ENCODE measurements around the gene PTPRO. TPM values are rescaled to one million over a fixed set of nuclear protein-coding genes. Genes with fewer than 3 reads are reported as not detected.

Gene PTPRO
- total and polyA plus RNA-seq, 4 donors, result 2.6 to 11.7 (median 3.4) TPM

GRCh38 chr12:15581006-15581405 lies 258.7 kb downstream of the PTPRO start:
- Histone ChIP-seq H3K9me3 (ENCODE audit: control insufficient read depth in 4 of 4, insufficient read depth in 3 of 4, low read length in 3 of 4) (no peaks in the 10 kb centered on the region), H3K4me1 (ENCODE audit: control insufficient read depth in 5 of 5, insufficient read depth in 5 of 5, low read length in 5 of 5) (peaks cover 0 to 7% (median 0%) of the 10 kb centered on the region in 5 donors), H3K9ac (ENCODE audit: insufficient read depth in 1 of 2, low read length in 2 of 2) (no peak overlapping the region), H3K36me3 (ENCODE audit: control insufficient read depth in 4 of 4, insufficient read depth in 4 of 4, low read length in 4 of 4) (no peaks in the 10 kb centered on the region), H3K27me3 (ENCODE audit: control insufficient read depth in 3 of 3, insufficient read depth in 3 of 3, low read length in 2 of 3) (peaks cover 0 to 3% (median 0%) of the 10 kb centered on the region in 3 donors), H3K27ac (ENCODE audit: low read depth in 1 of 2, low read length in 1 of 2) (no peak overlapping the region), H3K4me3 (no peak overlapping the region)
- ATAC-seq (ENCODE audit: insufficient read depth, low FRiP score), result no peak
- peak in 1 of 3 donors; percentile 30 for DNase-seq
- TF ChIP-seq, protein P1, sequence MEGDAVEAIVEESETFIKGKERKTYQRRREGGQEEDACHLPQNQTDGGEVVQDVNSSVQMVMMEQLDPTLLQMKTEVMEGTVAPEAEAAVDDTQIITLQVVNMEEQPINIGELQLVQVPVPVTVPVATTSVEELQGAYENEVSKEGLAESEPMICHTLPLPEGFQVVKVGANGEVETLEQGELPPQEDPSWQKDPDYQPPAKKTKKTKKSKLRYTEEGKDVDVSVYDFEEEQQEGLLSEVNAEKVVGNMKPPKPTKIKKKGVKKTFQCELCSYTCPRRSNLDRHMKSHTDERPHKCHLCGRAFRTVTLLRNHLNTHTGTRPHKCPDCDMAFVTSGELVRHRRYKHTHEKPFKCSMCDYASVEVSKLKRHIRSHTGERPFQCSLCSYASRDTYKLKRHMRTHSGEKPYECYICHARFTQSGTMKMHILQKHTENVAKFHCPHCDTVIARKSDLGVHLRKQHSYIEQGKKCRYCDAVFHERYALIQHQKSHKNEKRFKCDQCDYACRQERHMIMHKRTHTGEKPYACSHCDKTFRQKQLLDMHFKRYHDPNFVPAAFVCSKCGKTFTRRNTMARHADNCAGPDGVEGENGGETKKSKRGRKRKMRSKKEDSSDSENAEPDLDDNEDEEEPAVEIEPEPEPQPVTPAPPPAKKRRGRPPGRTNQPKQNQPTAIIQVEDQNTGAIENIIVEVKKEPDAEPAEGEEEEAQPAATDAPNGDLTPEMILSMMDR (IDR thresholded peaks at IDR 0.05; ENCODE audit: control extremely low read depth, extremely low read depth), result no peak
- 58 to 81% methylated on average over 6 of the region's 6 CpGs for WGBS, 2 donors

- WGBS, 2 donors, result 81 to 85% methylated on average over 7 of the region's 7 CpGs
- no peak for DNase-seq
- ATAC-seq (ENCODE audit: insufficient read depth, low FRiP score), result no peak
- Histone ChIP-seq H3K27ac (ENCODE audit: low read depth in 1 of 2, low read length in 1 of 2) (no peak overlapping the region), H3K4me3 (no peak overlapping the region), H3K9ac (ENCODE audit: insufficient read depth in 1 of 2, low read length in 2 of 2) (no peak overlapping the region), H3K4me1 (ENCODE audit: control insufficient read depth in 5 of 5, insufficient read depth in 5 of 5, low read length in 5 of 5) (no peaks in the 10 kb centered on the region), H3K9me3 (ENCODE audit: control insufficient read depth in 4 of 4, insufficient read depth in 3 of 4, low read length in 3 of 4) (no peaks in the 10 kb centered on the region), H3K27me3 (ENCODE audit: control insufficient read depth in 3 of 3, insufficient read depth in 3 of 3, low read length in 2 of 3) (peaks cover 0 to 6% (median 3%) of the 10 kb centered on the region in 3 donors), H3K36me3 (ENCODE audit: control insufficient read depth in 4 of 4, insufficient read depth in 4 of 4, low read length in 4 of 4) (no peaks in the 10 kb centered on the region)
- TF ChIP-seq, protein P1 (IDR thresholded peaks at IDR 0.05; ENCODE audit: control extremely low read depth, extremely low read depth), result no peak
Measured at GRCh38 chr12:15583804-15584203, 261.5 kb downstream of the PTPRO start.

DNA sequence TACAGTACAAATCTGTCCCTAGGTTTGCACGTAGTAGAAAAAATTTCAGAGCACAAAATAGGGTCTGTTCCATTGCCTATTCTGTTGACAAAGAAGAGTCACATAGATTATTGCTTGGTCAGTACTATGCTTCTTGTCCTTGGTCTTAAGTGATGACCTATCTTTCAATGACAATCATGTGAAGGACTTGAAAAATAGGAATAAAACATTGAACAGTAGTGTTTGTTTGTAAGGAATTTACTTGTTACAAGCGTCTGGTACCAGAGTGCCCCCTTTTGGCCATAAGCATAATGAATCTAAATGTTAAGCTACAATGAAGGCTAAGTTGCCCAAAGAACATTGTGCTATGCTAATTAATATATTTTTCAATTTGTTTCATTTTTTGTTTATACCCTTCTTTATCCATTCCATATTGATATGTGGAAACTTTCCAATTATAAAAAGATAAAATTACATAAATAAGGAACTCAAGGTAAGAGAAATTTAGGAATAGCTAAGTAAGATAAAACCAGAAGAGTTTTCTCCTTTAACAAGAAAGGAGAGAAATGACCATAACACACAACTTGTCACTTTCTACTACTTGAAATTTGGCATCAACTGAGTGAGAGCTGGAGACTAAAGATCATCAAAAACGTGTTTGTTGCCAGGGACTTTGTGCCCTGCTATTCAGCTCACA lies 262.2 kb downstream of the PTPRO start:
- H3K9ac ChIP-seq (ENCODE audit: insufficient read depth in 1 of 2, low read length in 2 of 2), result no peak overlapping the region
- H3K27me3 ChIP-seq (ENCODE audit: control insufficient read depth in 3 of 3, insufficient read depth in 3 of 3, low read length in 2 of 3), result peaks cover 0 to 9% (median 3%) of the 10 kb centered on the region in 3 donors
- TF ChIP-seq, protein P1 (IDR thresholded peaks at IDR 0.05; ENCODE audit: control extremely low read depth, extremely low read depth), result peak; percentile 27
- no peaks in the 10 kb centered on the region for H3K4me1 ChIP-seq (ENCODE audit: control insufficient read depth in 5 of 5, insufficient read depth in 5 of 5, low read length in 5 of 5)
- DNase-seq, result peak in 2 of 3 donors; percentile 74 to 85
- peak; percentile 45 for ATAC-seq (ENCODE audit: insufficient read depth, low FRiP score)
- H3K9me3 ChIP-seq (ENCODE audit: control insufficient read depth in 4 of 4, insufficient read depth in 3 of 4, low read length in 3 of 4), result no peaks in the 10 kb centered on the region
- no peak overlapping the region for H3K4me3 ChIP-seq
- WGBS, 2 donors, result 42 to 46% methylated on average over 3 of the region's 3 CpGs
- H3K36me3 ChIP-seq (ENCODE audit: control insufficient read depth in 4 of 4, insufficient read depth in 4 of 4, low read length in 4 of 4), result no peaks in the 10 kb centered on the region
- H3K27ac ChIP-seq (ENCODE audit: low read depth in 1 of 2, low read length in 1 of 2), result no peak overlapping the region
